RWPE1 (cell line): ENCODE data around the gene DHX58.
A peak's percentile ranks its signal among the peaks of the same experiment; 100 is the strongest.

ENCODE experiments used
- CTCF ChIA-PET: fragments of 350-600 bp; sonication (Branson Sonifier 250); formaldehyde crosslinking; extraction: SDS; loops from one replicate; lab custom pipeline; 2021; lab: Yijun Ruan, JAX
- POLR2A ChIA-PET: fragments of 400-600 bp; formaldehyde crosslinking; extraction: SDS; loops from one replicate; lab custom pipeline; 2020; ENCODE audit warnings: antibody characterized with exemption; ENCODE audit not compliant: low non-redundant PET; lab: Yijun Ruan, JAX
- DNase-seq: peaks from one replicate; pipeline ENCODE4 v3.0.0; 2012; ENCODE audit warnings: low spot score
- H3K27ac ChIP-seq: fragments of 450-650 bp; 2 replicates; pipeline ENCODE4 v1.5.1; 2017
- CTCF ChIP-seq: fragments of 450-650 bp; conservative IDR thresholded peaks from 2 replicates; pipeline ENCODE4 v1.5.1; 2017; ENCODE audit warnings: low read depth, mild to moderate bottlenecking

Gene DHX58

GRCh38 chr17:42135664-42136653 lies 23.4 kb upstream of the DHX58 start:
- CTCF ChIA-PET = interaction anchor here (0.5 kb wide), 1 partner anchor 45 kb away, joined by 4 read pairs; no protein-coding TSS in a partner anchor
- DNase-seq = peak; percentile 65
- H3K27ac ChIP-seq = peak overlapping the region; percentile 67
- POLR2A ChIA-PET = no interaction called here
- no peak for TF ChIP-seq CTCF

GRCh38 chr17:42135151-42135550 lies 22.6 kb upstream of the DHX58 start:
- no peak for DNase-seq
- ChIA-PET CTCF (no interaction called here), POLR2A (no interaction called here)
- TF ChIP-seq CTCF = no peak
- H3K27ac ChIP-seq = peak overlapping the region; percentile 67; the same call in 1 of the 2 replicates

GRCh38 chr17:42133461-42134041 lies 21.0 kb upstream of the DHX58 start:
- ChIA-PET CTCF (interaction anchor here (0.5 kb wide), 1 partner anchor 189 kb away, joined by 3 read pairs; no protein-coding TSS in a partner anchor), POLR2A (no interaction called here)
- TF ChIP-seq CTCF = no peak
- DNase-seq = no peak
- H3K27ac ChIP-seq = peak overlapping the region; percentile 36

- TF ChIP-seq CTCF = no peak
- no peak for DNase-seq
- CTCF ChIA-PET = interaction anchor here (0.9 kb wide), 1 partner anchor 10 kb away, joined by 4 read pairs; no protein-coding TSS in a partner anchor
- POLR2A ChIA-PET = no interaction called here
- peak overlapping the region; percentile 36 for H3K27ac ChIP-seq
These were observed 20.4 kb upstream of the DHX58 start for GRCh38 chr17:42132941-42133340.

- TF ChIP-seq CTCF = no peak
- ChIA-PET POLR2A (no interaction called here), CTCF (interaction anchor here (0.6 to 1.4 kb wide), 3 partner anchors 10 to 181 kb away, joined by 3 to 4 read pairs (median 4); partner anchors contain the start of gene GHDC)
- no peak for DNase-seq
- no peak overlapping the region for H3K27ac ChIP-seq
These were observed 19.5 kb upstream of the DHX58 start for GRCh38 chr17:42131981-42132432.

GRCh38 chr17:42131232-42131631 lies 18.7 kb upstream of the DHX58 start:
- DNase-seq = no peak
- no peak for TF ChIP-seq CTCF
- ChIA-PET CTCF (interaction anchor here (0.6 to 1.4 kb wide), 2 partner anchors 63 to 182 kb away, joined by 3 to 4 read pairs; partner anchors contain the start of gene GHDC), POLR2A (no interaction called here)
- no peak overlapping the region for H3K27ac ChIP-seq
